Umbilical cord (tissue), 2 donors: ENCODE measurements around the gene DTX4. TPM values are rescaled to one million over a fixed set of nuclear protein-coding genes. Genes with fewer than 3 reads are reported as not detected.

Source experiments
- DNase-seq: peaks from one replicate; pipeline ENCODE4 v3.0.0-alpha.2; 2015; ENCODE audit warnings: low spot score
- total RNA-seq: library from RNA; depleted of rRNA; stranded (reverse); fragments of >200 nt; gene quantifications from one replicate; pipeline ENCODE4 v1.2.3, GENCODE V29; 2014; ENCODE audit warnings: low replicate concordance; ENCODE audit not compliant: insufficient read depth

Gene DTX4
- total RNA-seq, 1 donor from 2014 or later = 5.5 TPM

DNA sequence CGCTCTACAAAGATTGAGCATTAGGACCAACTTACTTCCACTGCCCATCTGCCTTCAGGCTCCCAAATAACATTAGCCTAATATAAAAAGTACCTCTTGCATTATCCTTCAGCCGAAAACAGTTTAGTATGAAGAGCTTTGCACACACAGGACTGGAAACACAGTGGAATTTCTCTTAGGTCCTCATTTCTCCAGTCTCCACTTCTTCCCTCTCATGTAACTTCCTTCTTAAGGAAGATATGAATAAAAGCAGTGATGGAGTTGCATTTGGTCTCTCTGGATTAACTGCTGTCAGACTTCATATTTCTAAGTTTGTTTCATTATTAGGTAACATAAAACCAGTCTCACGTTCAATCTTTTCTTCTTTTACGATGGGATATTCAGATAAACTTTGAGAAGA lies 46.4 kb downstream of the DTX4 start:
- no peak for DNase-seq

DNA sequence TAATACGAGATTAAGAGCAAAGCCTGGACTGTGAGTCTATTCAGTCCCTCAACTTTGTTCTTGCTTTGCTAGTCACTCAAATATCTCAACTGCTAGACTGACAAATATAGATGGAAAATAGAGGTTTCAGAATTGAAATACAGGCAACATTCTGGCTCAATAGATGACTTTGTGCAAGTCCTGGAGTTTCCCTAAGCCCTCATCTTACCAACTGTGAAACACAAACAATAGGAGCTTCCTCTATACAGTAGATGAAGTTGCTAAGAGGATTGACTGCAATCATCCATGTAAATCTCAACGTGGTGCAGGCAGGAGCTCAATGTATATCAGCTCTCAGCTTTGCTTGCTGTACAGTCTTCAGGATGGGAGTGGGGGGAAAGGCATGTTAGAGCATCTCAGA lies 47.0 kb downstream of the DTX4 start:
- DNase-seq = no peak

DNA sequence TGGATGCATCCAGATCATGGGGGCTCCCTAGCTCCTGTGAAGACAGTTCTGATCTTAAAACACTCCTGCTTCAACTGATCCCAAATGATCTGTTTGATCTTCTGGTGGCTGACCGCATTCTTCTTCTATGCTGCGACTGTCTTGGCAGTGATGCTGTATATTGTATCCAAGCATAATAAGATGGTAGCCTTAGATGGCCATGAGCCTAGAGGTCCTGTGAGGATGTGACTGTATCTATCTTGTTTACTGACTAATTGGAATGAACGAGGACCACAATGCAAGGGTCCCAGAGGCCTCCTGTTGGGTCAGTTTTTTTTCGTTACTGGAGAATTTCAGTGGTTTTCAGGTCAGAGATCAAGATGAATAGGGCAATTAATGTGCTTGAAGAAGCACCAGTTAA lies 47.9 kb downstream of the DTX4 start:
- DNase-seq = no peak

DNA sequence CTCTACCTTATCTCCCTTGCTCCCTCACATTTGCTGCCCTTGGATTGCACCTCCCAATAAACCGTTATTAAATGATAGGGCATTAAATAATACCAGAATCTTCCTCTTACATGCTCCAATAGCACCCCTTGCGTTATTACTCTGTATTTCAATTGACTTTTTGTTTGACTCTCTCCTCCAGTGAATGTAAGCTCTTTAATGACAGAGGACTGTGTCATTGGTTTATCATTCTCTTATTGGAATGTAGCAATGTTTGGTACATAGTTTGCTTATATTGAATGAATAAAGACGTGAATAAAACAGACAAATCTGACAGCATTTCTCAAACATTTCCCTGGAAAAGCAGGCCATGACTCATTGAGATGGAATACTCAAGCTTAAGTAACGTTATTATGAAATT lies 49.5 kb downstream of the DTX4 start:
- DNase-seq = no peak

DNA sequence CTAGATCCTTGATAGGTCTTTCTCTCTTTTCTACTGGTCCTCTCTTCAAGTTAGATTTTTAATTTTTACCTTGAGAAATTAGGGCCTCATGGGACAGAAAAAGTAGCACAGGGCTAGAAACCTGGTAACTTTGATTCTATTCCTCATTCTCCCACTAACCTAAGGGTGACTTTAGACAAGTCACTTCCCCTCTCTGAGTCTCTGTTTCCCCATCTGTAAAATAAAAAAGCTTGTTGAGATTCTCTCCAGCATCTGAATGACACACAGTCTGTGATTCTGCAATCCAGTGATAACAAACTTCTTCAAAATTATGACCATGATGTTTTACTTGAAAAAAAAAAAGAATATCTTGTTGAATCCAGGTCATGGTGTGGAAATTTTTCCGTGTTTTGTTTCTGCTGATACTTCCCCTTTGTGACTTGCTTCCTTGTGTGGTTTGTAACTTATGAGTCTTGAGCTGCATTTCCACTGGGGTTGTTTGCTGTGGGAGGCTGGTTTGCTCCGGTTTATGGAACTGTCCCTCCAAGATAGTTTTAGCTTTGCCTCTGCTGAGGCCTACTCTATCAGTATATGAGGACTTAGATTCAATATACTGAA lies 50.6 kb downstream of the DTX4 start:
- DNase-seq = no peak

DNA sequence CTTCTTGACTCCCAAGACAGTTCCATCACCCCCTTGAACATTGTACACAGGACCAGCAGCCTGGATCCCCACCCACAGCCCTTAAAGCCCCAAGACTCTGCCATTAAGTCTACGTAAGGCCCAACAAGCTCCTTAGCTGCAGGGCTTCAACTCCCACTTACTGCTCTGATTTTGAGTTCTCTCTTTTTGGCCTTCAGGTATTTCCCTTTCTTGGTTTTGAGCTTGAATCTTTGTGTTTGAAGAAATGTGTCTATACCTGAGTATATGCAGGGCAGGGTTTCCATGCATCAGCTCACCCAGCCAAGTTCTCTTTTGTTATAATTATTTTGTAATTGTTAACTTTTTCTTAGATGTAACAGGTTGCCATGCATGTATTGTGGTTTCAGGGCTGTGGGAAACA lies 51.2 kb downstream of the DTX4 start:
- no peak for DNase-seq

DNA sequence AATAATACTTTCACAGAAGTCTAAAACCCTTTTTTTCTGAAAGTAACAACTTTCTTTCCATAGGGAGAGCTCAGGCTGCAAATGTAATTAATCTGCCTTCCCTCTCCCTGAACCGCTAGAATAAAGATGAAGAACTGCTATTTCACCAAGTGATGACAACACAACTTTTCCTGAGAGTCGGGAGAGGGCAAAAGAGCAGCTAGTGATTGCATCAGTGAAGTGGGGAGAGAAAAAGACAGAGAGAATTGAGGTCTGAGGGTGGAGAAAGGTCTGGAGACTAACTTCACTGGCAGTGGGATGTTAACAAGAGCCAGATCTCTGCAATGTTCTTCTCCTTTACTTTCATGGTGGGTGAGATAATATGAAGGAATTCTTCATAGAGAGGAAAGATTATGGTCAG lies 51.7 kb downstream of the DTX4 start:
- DNase-seq = no peak

DNA sequence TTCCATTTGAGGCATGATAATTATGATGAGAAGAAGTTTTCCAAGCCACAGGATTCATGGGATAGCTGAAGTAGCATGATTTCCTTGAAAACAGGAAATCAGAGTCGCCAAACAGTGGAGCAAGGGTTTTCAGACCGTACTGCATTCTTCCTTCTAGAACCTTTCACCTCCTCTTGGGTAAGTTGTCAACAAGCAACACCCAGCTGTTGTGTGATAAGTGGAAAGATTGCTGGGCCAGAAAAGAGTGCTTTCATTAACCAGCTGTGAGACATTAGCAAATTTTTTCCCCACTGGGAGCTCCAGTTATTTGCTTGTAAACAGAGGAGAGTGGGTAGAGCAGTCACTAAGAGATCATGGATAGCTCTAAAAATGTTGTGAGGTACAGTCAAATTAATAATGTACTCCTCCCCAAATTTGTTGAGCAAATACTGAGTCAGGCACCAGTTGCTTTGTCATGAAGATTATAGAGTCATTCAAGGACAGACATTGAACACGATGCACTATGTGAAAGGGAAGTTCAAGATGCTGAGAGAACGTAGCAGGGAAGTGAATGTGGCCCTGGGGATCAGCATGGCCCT lies 52.5 kb downstream of the DTX4 start:
- no peak for DNase-seq

DNA sequence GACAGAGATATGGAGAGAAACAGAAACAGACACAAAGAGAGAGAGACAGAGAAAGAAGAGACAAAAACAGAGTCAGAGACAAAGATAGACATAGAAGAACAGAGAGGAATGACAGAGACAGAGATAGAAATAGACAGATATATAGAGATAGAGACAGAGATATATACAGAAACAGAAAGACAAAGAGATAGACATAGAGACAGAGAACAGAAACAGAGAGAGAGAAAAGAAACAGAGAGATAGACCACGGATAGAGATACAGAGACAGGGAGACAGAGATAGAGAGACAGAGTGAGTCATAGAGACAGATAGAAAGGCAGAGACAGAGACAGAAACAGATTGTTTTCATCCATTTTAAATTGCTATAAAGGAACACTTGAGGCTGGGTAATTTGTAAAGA lies 53.1 kb downstream of the DTX4 start:
- DNase-seq = no peak

DNA sequence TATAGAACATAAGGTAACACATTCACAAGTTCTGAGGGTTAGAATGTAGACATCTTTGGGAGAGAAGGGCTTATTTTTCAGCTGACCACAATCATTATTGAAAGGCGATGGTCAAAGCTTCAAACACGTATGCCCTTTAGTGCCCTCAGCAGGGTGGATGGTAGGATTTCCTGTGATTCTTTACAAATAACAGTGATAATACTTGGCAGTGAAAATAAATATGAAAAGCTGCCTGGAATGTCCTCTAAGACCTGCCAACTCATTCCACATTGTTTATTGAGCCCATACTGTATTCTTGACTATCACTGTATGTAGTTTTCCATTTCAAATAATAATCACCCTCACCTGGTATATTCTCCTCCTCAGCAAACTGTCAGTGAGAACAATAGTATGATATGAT lies 54.5 kb downstream of the DTX4 start:
- no peak for DNase-seq

DNA sequence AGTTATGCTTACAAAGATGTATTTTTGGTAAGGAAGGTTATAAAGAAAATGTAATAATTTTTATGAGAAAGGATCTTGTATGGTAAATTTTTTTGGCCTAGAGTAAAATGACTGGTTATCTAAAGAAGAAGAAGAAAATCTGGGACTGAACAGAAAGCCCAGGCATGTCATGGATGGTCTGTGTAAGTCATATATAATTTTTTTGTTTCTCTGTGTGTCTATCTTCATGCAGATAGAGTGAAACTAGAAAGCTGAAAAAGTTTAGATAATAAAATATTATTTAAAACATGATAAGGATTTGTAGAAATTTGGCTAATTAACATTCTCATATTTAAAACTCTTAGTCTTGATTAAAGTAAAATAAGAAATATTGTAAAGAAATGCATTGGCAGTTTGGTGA lies 68.4 kb downstream of the DTX4 start:
- DNase-seq = no peak

DNA sequence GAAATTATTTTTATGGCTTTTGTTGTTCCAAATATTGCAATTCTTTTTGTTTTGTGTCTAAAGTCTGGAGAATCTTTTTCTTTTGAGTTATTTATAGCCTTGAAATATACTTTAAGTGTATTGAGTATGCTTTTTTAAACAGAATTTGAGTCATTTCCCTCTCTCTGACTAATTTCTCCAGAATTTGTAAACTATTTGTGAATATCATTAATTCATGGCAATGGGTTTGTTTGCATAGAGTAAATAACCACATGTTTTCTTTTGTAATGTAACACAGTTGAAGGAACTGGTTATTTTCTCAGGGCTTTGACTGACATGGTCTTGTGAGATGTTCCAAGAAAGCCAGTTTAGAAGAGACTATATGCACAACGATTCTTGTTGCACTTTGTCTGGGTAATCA lies 71.7 kb downstream of the DTX4 start:
- no peak for DNase-seq

DNA sequence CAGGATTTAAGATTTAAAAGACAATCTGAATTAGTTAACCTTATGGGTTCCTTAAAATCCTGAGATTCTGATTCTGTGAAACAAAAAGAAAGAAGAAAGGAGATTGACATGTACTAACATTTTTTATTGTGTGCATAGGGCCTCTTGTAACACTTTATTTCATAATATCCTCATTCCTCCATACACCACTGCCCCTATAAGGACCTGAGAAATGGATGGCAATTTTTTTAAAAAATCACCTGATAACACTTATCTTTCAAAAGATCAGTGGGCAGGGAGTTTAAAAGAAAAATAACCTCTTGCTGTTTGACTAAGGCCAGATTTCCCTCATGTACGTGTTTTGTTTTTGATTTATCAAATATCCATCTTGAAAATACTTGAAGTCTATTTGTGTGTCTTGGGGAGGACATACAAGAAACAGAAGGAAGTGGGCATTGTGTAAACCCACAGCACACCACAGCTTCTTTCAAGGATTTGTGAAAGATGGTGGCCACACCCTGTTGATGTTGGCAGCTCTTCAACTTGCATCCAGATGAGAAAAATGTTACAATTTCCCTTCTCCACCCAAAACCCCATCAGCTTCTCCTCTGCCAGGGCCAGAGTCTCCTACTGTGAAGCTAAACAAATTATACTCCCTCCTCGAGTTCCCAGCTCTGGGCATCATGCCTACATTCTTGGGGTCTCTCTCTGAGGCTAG lies 75.7 kb downstream of the DTX4 start:
- peak; percentile 57 for DNase-seq

DNA sequence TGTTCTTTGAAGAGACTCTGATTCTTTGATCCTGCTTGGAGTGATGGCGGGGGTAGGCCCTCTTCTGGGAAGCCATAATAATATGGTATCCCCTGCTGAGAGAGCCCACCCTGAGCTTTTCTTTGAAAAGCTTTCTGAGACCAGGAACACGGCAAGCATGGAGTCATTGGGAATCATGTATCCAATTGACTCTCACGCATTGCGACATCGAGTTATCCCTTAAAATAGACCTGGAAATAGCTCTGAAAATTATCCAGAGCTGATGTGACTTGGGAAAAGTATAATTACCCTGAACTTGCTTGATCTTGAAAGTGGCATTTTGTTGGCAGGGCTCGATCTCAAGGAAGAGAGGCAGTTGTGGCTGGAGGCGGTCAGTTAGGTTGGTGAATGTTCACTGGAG lies 77.6 kb downstream of the DTX4 start:
- no peak for DNase-seq

DNA sequence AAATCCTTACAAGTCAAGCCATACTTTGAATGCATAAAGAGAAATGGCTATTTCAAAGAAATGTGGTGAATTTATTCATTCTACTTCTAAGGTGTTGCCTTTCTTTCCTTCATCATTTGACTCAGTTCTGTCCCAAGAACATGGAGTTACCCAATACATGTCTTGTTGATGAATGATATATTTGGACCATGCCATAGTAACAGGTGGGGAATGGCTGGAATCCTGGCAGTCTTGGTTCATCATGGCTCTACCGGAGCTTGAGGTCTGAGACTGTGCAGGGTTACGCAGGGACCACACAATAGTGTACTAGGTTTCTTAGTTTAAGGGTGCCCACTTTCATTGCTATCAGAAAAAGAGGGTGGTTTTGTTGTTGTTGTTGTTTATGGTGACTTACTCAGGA lies 81.1 kb downstream of the DTX4 start:
- DNase-seq = no peak

DNA sequence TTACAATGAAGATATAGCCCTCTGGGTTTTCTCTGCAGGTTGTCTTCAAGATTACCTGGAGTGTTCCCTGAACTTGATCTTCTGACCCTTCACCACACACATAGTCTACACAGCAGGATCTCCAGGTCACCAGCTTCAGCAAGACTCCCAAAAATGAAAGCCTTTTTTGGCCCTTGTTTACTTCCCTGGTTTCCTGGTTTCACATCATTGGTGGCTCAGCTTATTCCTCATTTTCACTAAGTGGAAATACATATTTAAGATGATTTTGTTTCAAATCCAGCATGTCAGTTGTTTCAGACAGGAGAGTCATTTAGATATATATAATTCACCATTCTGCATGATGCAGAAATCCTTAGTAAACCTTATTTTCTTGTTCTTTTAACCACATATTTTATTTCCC lies 82.4 kb downstream of the DTX4 start:
- DNase-seq = no peak

DNA sequence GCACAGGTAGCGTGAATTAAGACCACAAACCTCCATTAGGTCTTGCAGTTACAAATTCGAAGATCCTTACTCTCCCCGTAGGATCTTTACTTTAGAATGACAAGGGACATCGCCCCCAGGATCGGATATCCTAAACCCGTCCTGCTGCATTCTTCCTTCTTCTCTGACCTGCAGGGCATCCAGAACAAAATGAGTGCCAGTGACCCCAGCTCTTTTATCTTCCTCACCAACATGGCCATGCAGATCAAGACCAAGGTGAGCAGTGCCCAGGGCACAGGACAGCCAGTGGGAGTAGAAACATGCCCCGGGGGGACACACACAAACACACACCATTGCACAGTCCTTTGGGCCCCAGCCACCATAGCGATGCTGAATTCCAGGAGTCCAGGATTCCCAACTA lies 83.3 kb downstream of the DTX4 start:
- no peak for DNase-seq

Other genes starting within 250 kb of the DTX4 start
- gene GLYATL1, start 232.6 kb upstream of the DTX4 start, total RNA-seq = 19.0 TPM
- 1.2 TPM for gene GLYATL1B, start 85.8 kb upstream of the DTX4 start, total RNA-seq
- gene FAM111B, start 64.9 kb upstream of the DTX4 start, total RNA-seq = 8.4 TPM
- gene FAM111A, start 29.3 kb upstream of the DTX4 start, total RNA-seq = 57.5 TPM
- gene MPEG1, start 40.8 kb downstream of the DTX4 start, total RNA-seq = 8.4 TPM
- 7.7 TPM for gene OR5AN1, start 186.8 kb downstream of the DTX4 start, total RNA-seq